Ishikawa (cell line): ENCODE results near the gene NAV2.

Experiments
- EP300 ChIP-seq: IDR thresholded peaks from 2 replicates; pipeline ENCODE4 v1.6.1; 2012; ENCODE audit warnings: borderline replicate concordance
- TCF12 ChIP-seq: IDR thresholded peaks from 2 replicates; pipeline ENCODE4 v1.6.1; 2012; ENCODE audit warnings: low read depth
- USF1 ChIP-seq: IDR thresholded peaks from 2 replicates; pipeline ENCODE4 v1.6.1; 2012
- ZBTB7A ChIP-seq: IDR thresholded peaks from 2 replicates; pipeline ENCODE4 v1.6.1; 2012; ENCODE audit warnings: low read depth

- no peak for TF ChIP-seq EP300
- no peak for TF ChIP-seq USF1
- TF ChIP-seq TCF12, result no peak
- TF ChIP-seq ZBTB7A, result no peak
Observed at GRCh38 chr11:19844012-19844411, 131.4 kb downstream of the NAV2 start.
